WTC11 (cell line): ENCODE data around the gene MCM6. TPM values are rescaled to one million over a fixed set of nuclear protein-coding genes. Genes with fewer than 3 reads are reported as not detected.

Source experiments
- ATAC-seq: fragments of 200-7000 bp; cut with Tn5 transposase; 2 replicates; pipeline ENCODE4 v1.10.0; 2021; ENCODE audit warnings: mild to moderate bottlenecking, moderate library complexity
- CTCF ChIA-PET: fragments of 300-600 bp; sonication (Branson Sonifier 250); formaldehyde crosslinking; loops from one replicate; lab custom pipeline; 2021; ENCODE audit warnings: antibody characterized with exemption; lab: Charles Lee
- POLR2A ChIA-PET: fragments of 350-600 bp; sonication (Branson Sonifier 250); formaldehyde crosslinking; loops from one replicate; lab custom pipeline; 2021; ENCODE audit warnings: antibody characterized with exemption; lab: Charles Lee
- DNase-seq: peaks from one replicate; pipeline ENCODE4 v3.0.0; 2021; ENCODE audit warnings: low spot score
- H3K27ac Mint-ChIP-seq: 2 replicates; pipeline ENCODE4 v1.8.0; 2021; ENCODE audit warnings: mixed read lengths
- H3K27me3 Mint-ChIP-seq: 2 replicates; pipeline ENCODE4 v1.8.0; 2021; ENCODE audit warnings: low read depth, mild to moderate bottlenecking, moderate library complexity, mixed read lengths
- H3K36me3 Mint-ChIP-seq: 2 replicates; pipeline ENCODE4 v1.8.0; 2021; ENCODE audit warnings: mixed read lengths
- H3K4me1 Mint-ChIP-seq: 2 replicates; pipeline ENCODE4 v1.8.0; 2022; ENCODE audit warnings: mixed read lengths
- H3K4me3 Mint-ChIP-seq: 2 replicates; pipeline ENCODE4 v1.8.0; 2021; ENCODE audit warnings: mild to moderate bottlenecking, moderate library complexity, mixed read lengths
- H3K9me3 Mint-ChIP-seq: 2 replicates; pipeline ENCODE4 v1.8.0; 2021; ENCODE audit warnings: mixed read lengths
- ATF2 ChIP-seq: sonication (generic); formaldehyde crosslinking; IDR thresholded peaks from 2 replicates; pipeline ENCODE4 v1.8.1; 2022; ENCODE audit warnings: low read depth, missing genetic modification reagents, borderline replicate concordance
- CTCF ChIP-seq: fragments of 200-600 bp; IDR thresholded peaks from 2 replicates; pipeline ENCODE4 v1.8.0; 2022; ENCODE audit warnings: antibody characterized with exemption
- E2F4 ChIP-seq: sonication (generic); formaldehyde crosslinking; IDR thresholded peaks from 2 replicates; pipeline ENCODE4 v1.8.1; 2022; ENCODE audit warnings: low read depth, mild to moderate bottlenecking, moderate library complexity, missing genetic modification reagents, borderline replicate concordance
- FOXJ3 ChIP-seq: sonication (generic); formaldehyde crosslinking; IDR thresholded peaks from 2 replicates; pipeline ENCODE4 v1.9.0; 2021; ENCODE audit warnings: missing genetic modification reagents, mild to moderate bottlenecking, borderline replicate concordance
- GTF2I ChIP-seq: fragments of 250-450 bp; sonication (Bioruptor Pico); conservative IDR thresholded peaks from 2 replicates; pipeline ENCODE4 v1.4.0; 2021; ENCODE audit warnings: mild to moderate bottlenecking
- NFE2L1 ChIP-seq: sonication (generic); formaldehyde crosslinking; IDR thresholded peaks from 2 replicates; pipeline ENCODE4 v1.8.1; 2023; ENCODE audit warnings: missing genetic modification reagents
- NR1H2 ChIP-seq: sonication (generic); formaldehyde crosslinking; IDR thresholded peaks from 2 replicates; pipeline ENCODE4 v1.9.0; 2021; ENCODE audit warnings: mild to moderate bottlenecking, moderate library complexity, missing genetic modification reagents
- PREB ChIP-seq: sonication (generic); formaldehyde crosslinking; IDR thresholded peaks from 2 replicates; pipeline ENCODE4 v1.8.1; 2022; ENCODE audit warnings: mild to moderate bottlenecking, missing genetic modification reagents, moderate library complexity, borderline replicate concordance
- PRRX2 ChIP-seq: fragments of 250-450 bp; sonication (Bioruptor Pico); IDR thresholded peaks from 2 replicates; pipeline ENCODE4 v1.8.0; 2021; ENCODE audit warnings: mild to moderate bottlenecking
- SOX15 ChIP-seq: fragments of 250-450 bp; sonication (Bioruptor Pico); IDR thresholded peaks from 2 replicates; pipeline ENCODE4 v1.9.0; 2021; ENCODE audit warnings: mild to moderate bottlenecking
- ZMAT4 ChIP-seq: fragments of 250-450 bp; sonication (Bioruptor Pico); IDR thresholded peaks from 2 replicates; pipeline ENCODE4 v1.9.0; 2021; ENCODE audit warnings: mild to moderate bottlenecking
- ZNF425 ChIP-seq: fragments of 250-450 bp; sonication (Bioruptor Pico); conservative IDR thresholded peaks from 2 replicates; pipeline ENCODE4 v1.9.0; 2021; ENCODE audit warnings: mild to moderate bottlenecking
- total RNA-seq: library from RNA; stranded (reverse); gene quantifications from 3 replicates; pipeline ENCODE4 v1.2.3, GENCODE V29; 2021

Gene MCM6
- total RNA-seq, 1 experiment from 2014 or later, result 107 TPM

- CTCF ChIA-PET, result no interaction called here
Measured at GRCh38 chr2:135820003-135820618, 56.1 kb downstream of the MCM6 start.

GRCh38 chr2:135818937-135819610 lies 57.2 kb downstream of the MCM6 start:
- 0 out of 2 replicates have a peak, but pooled peaks have one; percentile 44 for TF ChIP-seq GTF2I
- no peak for TF ChIP-seq CTCF
- peaks cover 7% of the 10 kb centered on the region; the same call in 1 of the 2 replicates for H3K27me3 Mint-ChIP-seq
- ATAC-seq (peak; percentile 91), DNase-seq (peak; percentile 47)
- ChIA-PET POLR2A (no interaction called here), CTCF (interaction anchor here (1.2 kb wide), 1 partner anchor 21 kb away, joined by 3 read pairs; no protein-coding TSS in a partner anchor)
- H3K27ac Mint-ChIP-seq, result no peak overlapping the region
- no peaks in the 10 kb centered on the region for H3K4me1 Mint-ChIP-seq
- H3K9me3 Mint-ChIP-seq, result peaks cover 24% of the 10 kb centered on the region
- no peak overlapping the region for H3K4me3 Mint-ChIP-seq
- H3K36me3 Mint-ChIP-seq, result no peaks in the 10 kb centered on the region

More at GRCh38 chr2:135820003-135820618, 56.1 kb downstream of the MCM6 start:
- Mint-ChIP-seq H3K4me3 (no peak overlapping the region), H3K27ac (no peak overlapping the region), H3K36me3 (no peaks in the 10 kb centered on the region), H3K27me3 (peaks cover 7% of the 10 kb centered on the region; the same call in 1 of the 2 replicates), H3K4me1 (no peaks in the 10 kb centered on the region), H3K9me3 (peaks cover 24% of the 10 kb centered on the region)
- ATAC-seq (no peak), DNase-seq (no peak)
- TF ChIP-seq FOXJ3 (CRISPR knock-in tag) (no peak), ATF2 (CRISPR knock-in tag) (no peak), SOX15 (CRISPR knock-in tag) (no peak), NFE2L1 (CRISPR knock-in tag) (no peak), E2F4 (CRISPR knock-in tag) (no peak), PRRX2 (CRISPR knock-in tag) (no peak), ZNF425 (CRISPR knock-in tag) (no peak), ZMAT4 (CRISPR knock-in tag) (no peak), NR1H2 (CRISPR knock-in tag) (no peak), PREB (no peak)
- POLR2A ChIA-PET, result no interaction called here
